ENCODE results near the gene VSIR. TPM values are rescaled to one million over a fixed set of nuclear protein-coding genes. Genes with fewer than 3 reads are reported as not detected.
A peak's percentile ranks its signal among the peaks of the same experiment; 100 is the strongest.

VSIR gene
- total and polyA plus RNA-seq, 9 of the 15 experiments (the other 6 are each of a cell fraction or from before 2014, with no cell fraction given), result 0.14 to 20.5 (median 9.3) TPM

DNA sequence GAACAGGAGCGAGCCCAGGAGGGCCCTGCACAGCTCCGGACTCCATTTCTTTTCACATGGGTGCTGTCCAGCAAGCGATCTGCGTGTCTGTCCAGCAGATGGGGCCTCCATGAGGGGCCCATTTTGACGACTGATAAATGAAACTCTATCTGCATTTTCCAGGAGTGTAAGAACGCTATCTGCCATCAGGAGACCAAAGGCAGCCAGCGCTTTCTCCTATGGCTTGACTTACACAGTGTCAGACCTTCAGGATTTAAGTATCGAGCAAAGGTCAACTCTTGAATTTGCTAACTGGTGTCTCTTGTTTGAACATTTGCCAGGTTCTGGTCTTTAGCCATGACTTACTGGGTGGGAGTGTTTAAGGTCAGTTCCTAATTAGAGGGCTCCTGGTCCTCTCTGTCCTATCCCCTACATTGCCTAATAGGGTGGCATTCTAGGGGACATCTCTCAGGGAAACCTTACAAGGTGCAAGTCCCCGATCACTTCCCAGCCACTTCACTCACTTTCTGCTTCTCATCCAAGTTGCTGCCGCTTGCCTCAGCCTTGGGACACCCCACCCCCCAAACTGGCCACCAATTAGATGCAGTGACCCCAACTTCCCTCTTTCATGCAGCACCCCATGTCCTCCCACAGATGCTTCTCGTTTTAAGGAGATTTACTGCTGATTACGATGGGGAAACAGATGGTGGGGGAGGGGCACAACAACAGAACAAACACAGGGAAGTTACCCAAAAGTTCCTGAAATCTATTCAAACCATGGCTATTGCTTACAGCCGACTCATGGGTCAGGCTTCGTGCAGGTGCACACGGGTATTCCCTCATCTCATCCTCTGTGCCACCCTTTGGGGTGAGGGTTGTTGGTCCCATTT, 20.0 kb downstream of the VSIR start (continued):
- TF ChIP-seq, protein P1, sequence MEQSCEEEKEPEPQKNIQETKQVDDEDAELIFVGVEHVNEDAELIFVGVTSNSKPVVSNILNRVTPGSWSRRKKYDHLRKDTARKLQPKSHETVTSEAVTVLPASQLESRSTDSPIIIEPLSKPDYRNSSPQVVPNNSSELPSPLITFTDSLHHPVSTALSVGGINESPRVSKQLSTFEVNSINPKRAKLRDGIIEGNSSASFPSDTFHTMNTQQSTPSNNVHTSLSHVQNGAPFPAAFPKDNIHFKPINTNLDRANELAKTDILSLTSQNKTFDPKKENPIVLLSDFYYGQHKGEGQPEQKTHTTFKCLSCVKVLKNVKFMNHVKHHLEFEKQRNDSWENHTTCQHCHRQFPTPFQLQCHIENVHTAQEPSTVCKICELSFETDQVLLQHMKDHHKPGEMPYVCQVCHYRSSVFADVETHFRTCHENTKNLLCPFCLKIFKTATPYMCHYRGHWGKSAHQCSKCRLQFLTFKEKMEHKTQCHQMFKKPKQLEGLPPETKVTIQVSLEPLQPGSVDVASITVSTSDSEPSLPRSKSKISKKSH (CRISPR knock-in tag; IDR thresholded peaks at IDR 0.05), result 0 out of 2 replicates have a peak, but pooled peaks have one; percentile 32
- TF ChIP-seq, protein P2, sequence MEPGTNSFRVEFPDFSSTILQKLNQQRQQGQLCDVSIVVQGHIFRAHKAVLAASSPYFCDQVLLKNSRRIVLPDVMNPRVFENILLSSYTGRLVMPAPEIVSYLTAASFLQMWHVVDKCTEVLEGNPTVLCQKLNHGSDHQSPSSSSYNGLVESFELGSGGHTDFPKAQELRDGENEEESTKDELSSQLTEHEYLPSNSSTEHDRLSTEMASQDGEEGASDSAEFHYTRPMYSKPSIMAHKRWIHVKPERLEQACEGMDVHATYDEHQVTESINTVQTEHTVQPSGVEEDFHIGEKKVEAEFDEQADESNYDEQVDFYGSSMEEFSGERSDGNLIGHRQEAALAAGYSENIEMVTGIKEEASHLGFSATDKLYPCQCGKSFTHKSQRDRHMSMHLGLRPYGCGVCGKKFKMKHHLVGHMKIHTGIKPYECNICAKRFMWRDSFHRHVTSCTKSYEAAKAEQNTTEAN (CRISPR knock-in tag; IDR thresholded peaks at IDR 0.05), result 0 out of 2 replicates have a peak, but pooled peaks have one; percentile 18
- TF ChIP-seq, protein P3, sequence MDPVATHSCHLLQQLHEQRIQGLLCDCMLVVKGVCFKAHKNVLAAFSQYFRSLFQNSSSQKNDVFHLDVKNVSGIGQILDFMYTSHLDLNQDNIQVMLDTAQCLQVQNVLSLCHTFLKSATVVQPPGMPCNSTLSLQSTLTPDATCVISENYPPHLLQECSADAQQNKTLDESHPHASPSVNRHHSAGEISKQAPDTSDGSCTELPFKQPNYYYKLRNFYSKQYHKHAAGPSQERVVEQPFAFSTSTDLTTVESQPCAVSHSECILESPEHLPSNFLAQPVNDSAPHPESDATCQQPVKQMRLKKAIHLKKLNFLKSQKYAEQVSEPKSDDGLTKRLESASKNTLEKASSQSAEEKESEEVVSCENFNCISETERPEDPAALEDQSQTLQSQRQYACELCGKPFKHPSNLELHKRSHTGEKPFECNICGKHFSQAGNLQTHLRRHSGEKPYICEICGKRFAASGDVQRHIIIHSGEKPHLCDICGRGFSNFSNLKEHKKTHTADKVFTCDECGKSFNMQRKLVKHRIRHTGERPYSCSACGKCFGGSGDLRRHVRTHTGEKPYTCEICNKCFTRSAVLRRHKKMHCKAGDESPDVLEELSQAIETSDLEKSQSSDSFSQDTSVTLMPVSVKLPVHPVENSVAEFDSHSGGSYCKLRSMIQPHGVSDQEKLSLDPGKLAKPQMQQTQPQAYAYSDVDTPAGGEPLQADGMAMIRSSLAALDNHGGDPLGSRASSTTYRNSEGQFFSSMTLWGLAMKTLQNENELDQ (CRISPR knock-in tag; IDR thresholded peaks at IDR 0.05; ENCODE audit: borderline replicate concordance), result no peak
- TF ChIP-seq TCF7L2 (IDR thresholded peaks at IDR 0.05; ENCODE audit: low read depth, low read length), result no peak
- TF ChIP-seq, protein P4, sequence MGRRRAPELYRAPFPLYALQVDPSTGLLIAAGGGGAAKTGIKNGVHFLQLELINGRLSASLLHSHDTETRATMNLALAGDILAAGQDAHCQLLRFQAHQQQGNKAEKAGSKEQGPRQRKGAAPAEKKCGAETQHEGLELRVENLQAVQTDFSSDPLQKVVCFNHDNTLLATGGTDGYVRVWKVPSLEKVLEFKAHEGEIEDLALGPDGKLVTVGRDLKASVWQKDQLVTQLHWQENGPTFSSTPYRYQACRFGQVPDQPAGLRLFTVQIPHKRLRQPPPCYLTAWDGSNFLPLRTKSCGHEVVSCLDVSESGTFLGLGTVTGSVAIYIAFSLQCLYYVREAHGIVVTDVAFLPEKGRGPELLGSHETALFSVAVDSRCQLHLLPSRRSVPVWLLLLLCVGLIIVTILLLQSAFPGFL (CRISPR knock-in tag; IDR thresholded peaks at IDR 0.05), result no peak
- TF ChIP-seq ARID1B (IDR thresholded peaks at IDR 0.05), result peak; percentile 85
- TF ChIP-seq CBFB (CRISPR knock-in tag; IDR thresholded peaks at IDR 0.05), result no peak
- TF ChIP-seq ZNF444 (CRISPR knock-in tag; IDR thresholded peaks at IDR 0.05), result peak; percentile 74; the same call in 1 of the 2 replicates
- TF ChIP-seq, protein P5, sequence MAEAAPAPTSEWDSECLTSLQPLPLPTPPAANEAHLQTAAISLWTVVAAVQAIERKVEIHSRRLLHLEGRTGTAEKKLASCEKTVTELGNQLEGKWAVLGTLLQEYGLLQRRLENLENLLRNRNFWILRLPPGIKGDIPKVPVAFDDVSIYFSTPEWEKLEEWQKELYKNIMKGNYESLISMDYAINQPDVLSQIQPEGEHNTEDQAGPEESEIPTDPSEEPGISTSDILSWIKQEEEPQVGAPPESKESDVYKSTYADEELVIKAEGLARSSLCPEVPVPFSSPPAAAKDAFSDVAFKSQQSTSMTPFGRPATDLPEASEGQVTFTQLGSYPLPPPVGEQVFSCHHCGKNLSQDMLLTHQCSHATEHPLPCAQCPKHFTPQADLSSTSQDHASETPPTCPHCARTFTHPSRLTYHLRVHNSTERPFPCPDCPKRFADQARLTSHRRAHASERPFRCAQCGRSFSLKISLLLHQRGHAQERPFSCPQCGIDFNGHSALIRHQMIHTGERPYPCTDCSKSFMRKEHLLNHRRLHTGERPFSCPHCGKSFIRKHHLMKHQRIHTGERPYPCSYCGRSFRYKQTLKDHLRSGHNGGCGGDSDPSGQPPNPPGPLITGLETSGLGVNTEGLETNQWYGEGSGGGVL (CRISPR knock-in tag; IDR thresholded peaks at IDR 0.05), result no peak
- TF ChIP-seq, protein P6, sequence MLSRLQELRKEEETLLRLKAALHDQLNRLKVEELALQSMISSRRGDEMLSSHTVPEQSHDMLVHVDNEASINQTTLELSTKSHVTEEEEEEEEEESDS (CRISPR knock-in tag; IDR thresholded peaks at IDR 0.05), result no peak
- no peak for TF ChIP-seq ZC3H4 (CRISPR knock-in tag; IDR thresholded peaks at IDR 0.05; ENCODE audit: borderline replicate concordance)
- TF ChIP-seq XRCC4 (IDR thresholded peaks at IDR 0.05; ENCODE audit: extremely low read depth, insufficient read depth, insufficient read length), result no peak
- peak; percentile 90 for TF ChIP-seq ZSCAN32 (CRISPR knock-in tag; IDR thresholded peaks at IDR 0.05)
- TF ChIP-seq HLTF (IDR thresholded peaks at IDR 0.05), result peak; percentile 68; the same call in 1 of the 2 replicates
- TF ChIP-seq OTX1 (CRISPR knock-in tag; IDR thresholded peaks at IDR 0.05), result peak; percentile 92; the same call in 1 of the 2 replicates
- TF ChIP-seq MEF2D (tag; conservative IDR thresholded peaks at IDR 0.05; ENCODE audit: low read depth), result peak; percentile 79
- TF ChIP-seq CEBPG (CRISPR knock-in tag; IDR thresholded peaks at IDR 0.05), result peak; percentile 100
- TF ChIP-seq CEBPG (tag; conservative IDR thresholded peaks at IDR 0.05 in 1 of 2, IDR thresholded peaks at IDR 0.05 in 1 of 2), result peak; percentile 94 to 99
- peak; percentile 54; the same call in 1 of the 2 replicates for TF ChIP-seq PHB (CRISPR knock-in tag; IDR thresholded peaks at IDR 0.05)
